ENCODE data around the gene NFATC1.

The NFATC1 gene

GRCh38 chr18:79423211-79424007 is 27.7 kb downstream of the NFATC1 start:
- DNase-seq (ENCODE audit: low spot score): no peak

- DNase-seq (ENCODE audit: low spot score): no peak
Observed at GRCh38 chr18:79424008-79424565, 28.4 kb downstream of the NFATC1 start.

- DNase-seq (ENCODE audit: low spot score): no peak
Observed at GRCh38 chr18:79424880-79425568, 29.3 kb downstream of the NFATC1 start.

- no peak for DNase-seq (ENCODE audit: low spot score)
Observed at GRCh38 chr18:79425569-79425886, 29.8 kb downstream of the NFATC1 start.

GRCh38 chr18:79426376-79427300 is 30.9 kb downstream of the NFATC1 start:
- DNase-seq (ENCODE audit: low spot score): no peak

- DNase-seq (ENCODE audit: low spot score): no peak
Observed at GRCh38 chr18:79427368-79428225, 31.9 kb downstream of the NFATC1 start.

- no peak for DNase-seq (ENCODE audit: low spot score)
Observed at GRCh38 chr18:79428287-79428686, 32.6 kb downstream of the NFATC1 start.

- DNase-seq (ENCODE audit: low spot score): no peak
Observed at GRCh38 chr18:79429381-79429780, 33.7 kb downstream of the NFATC1 start.

GRCh38 chr18:79429785-79430281 is 34.1 kb downstream of the NFATC1 start:
- DNase-seq (ENCODE audit: low spot score): no peak

GRCh38 chr18:79432376-79433120 is 36.8 kb downstream of the NFATC1 start:
- DNase-seq (ENCODE audit: low spot score): no peak

- DNase-seq (ENCODE audit: low spot score): no peak
Observed at GRCh38 chr18:79433431-79433830, 37.7 kb downstream of the NFATC1 start.

- no peak for DNase-seq (ENCODE audit: low spot score)
Observed at GRCh38 chr18:79434607-79435401, 39.1 kb downstream of the NFATC1 start.

GRCh38 chr18:79436556-79437275 is 41.0 kb downstream of the NFATC1 start:
- DNase-seq (ENCODE audit: low spot score): no peak

- DNase-seq (ENCODE audit: low spot score): no peak
Observed at GRCh38 chr18:79438089-79438897, 42.6 kb downstream of the NFATC1 start.

GRCh38 chr18:79438898-79439627 is 43.3 kb downstream of the NFATC1 start:
- no peak for DNase-seq (ENCODE audit: low spot score)

GRCh38 chr18:79439628-79440023 is 43.9 kb downstream of the NFATC1 start:
- DNase-seq (ENCODE audit: low spot score): no peak

Data from GM03348 (cell line).